ENCODE measurements around the gene DARS1. TPM values are rescaled to one million over a fixed set of nuclear protein-coding genes. Genes with fewer than 3 reads are reported as not detected.

Gene DARS1
- total RNA-seq, 1 experiment from 2014 or later: 56.7 TPM

- no peak overlapping the region for H3K27ac ChIP-seq (ENCODE audit: low read length)
- no peaks in the 10 kb centered on the region for H3K9me3 ChIP-seq (ENCODE audit: low read length)
- ChIA-PET POLR2A (ENCODE audit: unreplicated experiment) (no interaction called here), CTCF (no interaction called here)
- H3K9ac ChIP-seq (ENCODE audit: low read length): no peak overlapping the region
- H3K4me3 ChIP-seq (ENCODE audit: low read length): no peak overlapping the region
- no peak for DNase-seq
- H3K4me2 ChIP-seq (ENCODE audit: low read length): no peak overlapping the region
- no peaks in the 10 kb centered on the region for H3F3A ChIP-seq (ENCODE audit: low read length, unreplicated experiment)
- H4K20me1 ChIP-seq (ENCODE audit: low read length): no peaks in the 10 kb centered on the region
- no peak for ATAC-seq
- no peaks in the 10 kb centered on the region for H3K9me2 ChIP-seq (replicated peaks; ENCODE audit: low read length)
- intact Hi-C loops (cut with micrococcal nuclease): no loop called here
- BruUV-seq (replicated peaks): no TSS peak
- no peaks in the 10 kb centered on the region for H3K79me2 ChIP-seq (ENCODE audit: low read length)
- H3K27me3 ChIP-seq (ENCODE audit: low read length): no peaks in the 10 kb centered on the region
- no peak for TF ChIP-seq EZH2 (IDR thresholded peaks at IDR 0.05; ENCODE audit: low read length, unreplicated experiment)
- peaks cover 59% of the 10 kb centered on the region; the same call in 1 of the 2 replicates for H3K36me3 ChIP-seq (ENCODE audit: low read depth, low read length)
- H2AFZ ChIP-seq (ENCODE audit: low read length): no peak overlapping the region
- H3K4me1 ChIP-seq (ENCODE audit: insufficient read depth, low read length): no peaks in the 10 kb centered on the region
Observed at GRCh38 chr2:135862718-135863117, 122.7 kb downstream of the DARS1 start.

Other genes with a start within 250 kb of the DARS1 start
- 38.3 and 42.0 TPM in 2 replicates for gene UBXN4, start 243.8 kb downstream of the DARS1 start, total RNA-seq (2014; rRNA removed)
- not detected in 2 replicates for gene LCT, start 148.4 kb downstream of the DARS1 start, total RNA-seq (2014; rRNA removed)
- 39.9 and 61.5 TPM in 2 replicates for gene MCM6, start 109.2 kb downstream of the DARS1 start, total RNA-seq (2014; rRNA removed)
- 2.1 TPM in 1 of 2 replicates, not detected in the other for gene CXCR4, start 132.5 kb upstream of the DARS1 start, total RNA-seq (2014; rRNA removed)

All from PC-3 (cell line).